DOHH2 (cell line): Measurements from ENCODE around the gene AP2M1.

ENCODE experiments used
- H3F3A ChIP-seq: fragments of 200-600 bp; sonication (generic), shearing (Covaris generic); 2 replicates; pipeline ENCODE4 v1.6.0; 2016; ENCODE audit warnings: antibody characterized with exemption, mild to moderate bottlenecking; ENCODE audit not compliant: control insufficient read depth, insufficient read depth
- H3K27ac ChIP-seq: fragments of 200-600 bp; sonication (generic); 2 replicates; pipeline ENCODE4 v1.5.1; 2014; ENCODE audit warnings: low read depth, mild to moderate bottlenecking, low read length, moderate library complexity
- H3K27me3 ChIP-seq: fragments of 200-600 bp; sonication (generic); 2 replicates; pipeline ENCODE4 v1.6.1; 2014; ENCODE audit warnings: mild to moderate bottlenecking, low read length, mixed read lengths; ENCODE audit not compliant: control insufficient read depth
- H3K36me3 ChIP-seq: fragments of 200-600 bp; sonication (generic); 2 replicates; pipeline ENCODE4 v1.6.1; 2014; ENCODE audit warnings: mild to moderate bottlenecking, low read length, moderate library complexity, mixed read lengths; ENCODE audit not compliant: control insufficient read depth
- H3K4me1 ChIP-seq: fragments of 200-600 bp; sonication (generic); 2 replicates; pipeline ENCODE4 v1.6.1; 2014; ENCODE audit warnings: mild to moderate bottlenecking, low read length, mixed read lengths; ENCODE audit not compliant: control insufficient read depth
- H3K4me2 ChIP-seq: fragments of 200-600 bp; sonication (generic); 2 replicates; pipeline ENCODE4 v1.6.0; 2014; ENCODE audit warnings: mild to moderate bottlenecking, low read length, moderate library complexity
- H3K4me3 ChIP-seq: fragments of 200-600 bp; sonication (generic); 2 replicates; pipeline ENCODE4 v1.5.1; 2014; ENCODE audit warnings: mild to moderate bottlenecking, low read length, mixed read lengths
- H3K79me2 ChIP-seq: fragments of 200-600 bp; sonication (generic); 2 replicates; pipeline ENCODE4 v1.6.1; 2014; ENCODE audit warnings: mild to moderate bottlenecking, low read length, mixed read lengths; ENCODE audit not compliant: control insufficient read depth
- H3K9me2 ChIP-seq: fragments of 200-600 bp; sonication (generic); replicated peaks from 2 replicates; pipeline ENCODE4 v1.6.1; 2014; ENCODE audit warnings: mild to moderate bottlenecking, low read length, mixed read lengths; ENCODE audit not compliant: control insufficient read depth
- H3K9me3 ChIP-seq: fragments of 200-600 bp; sonication (generic); 2 replicates; pipeline ENCODE4 v1.6.1; 2014; ENCODE audit warnings: antibody characterized with exemption, low read length, mixed read lengths; ENCODE audit not compliant: control insufficient read depth, insufficient read depth
- H4K20me1 ChIP-seq: fragments of 200-600 bp; sonication (generic); 2 replicates; pipeline ENCODE4 v1.6.0; 2014; ENCODE audit warnings: low read depth, mild to moderate bottlenecking, antibody characterized with exemption, low read length, moderate library complexity; ENCODE audit not compliant: control insufficient read depth, insufficient read depth
- CTCF ChIP-seq: fragments of 200-600 bp; sonication (generic); IDR thresholded peaks from one replicate; pipeline ENCODE4 v1.5.1; 2014; ENCODE audit warnings: antibody characterized with exemption, mild to moderate bottlenecking, low read depth, low read length; ENCODE audit not compliant: poor library complexity, severe bottlenecking
- EZH2phosphoT487 ChIP-seq: fragments of 200-600 bp; sonication (generic); IDR thresholded peaks from 2 replicates; pipeline ENCODE4 v1.6.1; 2017; ENCODE audit warnings: borderline replicate concordance, mild to moderate bottlenecking, antibody characterized with exemption, low read length, moderate library complexity, mixed read lengths

The AP2M1 gene

DNA sequence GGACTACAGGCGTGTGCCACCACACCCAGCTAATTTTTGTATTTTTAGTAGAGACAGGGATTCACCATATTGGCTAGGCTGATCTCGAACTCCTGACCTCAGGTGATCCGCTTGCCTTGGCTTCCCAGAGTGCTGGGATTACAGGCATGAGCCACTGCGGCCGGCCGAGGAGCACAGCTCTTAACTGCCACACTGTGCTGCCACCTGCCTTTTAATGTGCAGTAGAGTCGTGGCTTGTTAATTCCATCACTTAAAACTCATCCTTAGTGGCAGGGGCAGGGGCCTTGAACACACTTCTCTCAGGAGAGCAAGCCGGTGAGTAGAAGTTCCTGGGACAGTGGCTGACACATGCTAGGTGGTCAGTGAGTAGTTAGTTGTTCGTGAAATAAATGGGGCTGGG, 23.9 kb downstream of the AP2M1 start:
- H3K4me3 ChIP-seq, result no peak overlapping the region
- H3K4me2 ChIP-seq, result no peak overlapping the region
- no peaks in the 10 kb centered on the region for H3F3A ChIP-seq
- peaks cover 20% of the 10 kb centered on the region for H3K36me3 ChIP-seq
- H4K20me1 ChIP-seq, result no peaks in the 10 kb centered on the region
- no peak overlapping the region for H3K27ac ChIP-seq
- no peaks in the 10 kb centered on the region for H3K4me1 ChIP-seq
- no peaks in the 10 kb centered on the region for H3K79me2 ChIP-seq
- no peak for TF ChIP-seq CTCF
- no peak for TF ChIP-seq EZH2phosphoT487
- no peaks in the 10 kb centered on the region for H3K9me3 ChIP-seq
- no peaks in the 10 kb centered on the region for H3K9me2 ChIP-seq
- H3K27me3 ChIP-seq, result no peaks in the 10 kb centered on the region

- Histone ChIP-seq H3K79me2 (no peaks in the 10 kb centered on the region), H3F3A (no peaks in the 10 kb centered on the region), H3K9me2 (no peaks in the 10 kb centered on the region), H4K20me1 (no peaks in the 10 kb centered on the region), H3K36me3 (peaks cover 2% of the 10 kb centered on the region), H3K4me2 (no peak overlapping the region), H3K27ac (no peak overlapping the region), H3K4me1 (no peaks in the 10 kb centered on the region), H3K9me3 (no peaks in the 10 kb centered on the region), H3K27me3 (no peaks in the 10 kb centered on the region), H3K4me3 (no peak overlapping the region)
- TF ChIP-seq CTCF (no peak), EZH2phosphoT487 (no peak)
These were observed 26.2 kb downstream of the AP2M1 start for GRCh38 chr3:184200825-184201224.

DNA sequence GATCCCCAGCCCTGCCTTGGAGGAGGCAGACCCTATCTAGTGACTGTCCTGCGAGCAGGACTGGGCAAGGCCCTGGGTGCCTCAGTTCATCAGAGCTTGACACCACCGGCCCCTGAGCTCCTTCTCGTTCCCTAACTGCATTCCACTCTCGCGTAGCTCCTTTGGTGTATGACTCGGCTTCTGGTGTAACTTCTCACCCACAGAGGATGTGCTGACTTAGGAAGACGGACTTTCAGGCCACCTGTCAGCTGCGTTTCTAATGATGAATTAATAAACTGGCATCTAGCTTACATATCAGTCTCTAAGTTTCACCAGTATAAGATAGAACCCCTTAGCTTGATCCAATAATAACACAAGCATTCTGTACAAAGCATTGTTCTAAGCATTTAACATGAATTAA, 28.9 kb downstream of the AP2M1 start:
- Histone ChIP-seq H3K9me2 (no peaks in the 10 kb centered on the region), H3K4me1 (no peaks in the 10 kb centered on the region), H3K4me2 (no peak overlapping the region), H3K36me3 (no peaks in the 10 kb centered on the region), H4K20me1 (no peaks in the 10 kb centered on the region), H3F3A (no peaks in the 10 kb centered on the region), H3K9me3 (no peaks in the 10 kb centered on the region), H3K27ac (no peak overlapping the region), H3K4me3 (no peak overlapping the region), H3K27me3 (peaks cover 17% of the 10 kb centered on the region), H3K79me2 (no peaks in the 10 kb centered on the region)
- TF ChIP-seq EZH2phosphoT487 (no peak), CTCF (no peak)

DNA sequence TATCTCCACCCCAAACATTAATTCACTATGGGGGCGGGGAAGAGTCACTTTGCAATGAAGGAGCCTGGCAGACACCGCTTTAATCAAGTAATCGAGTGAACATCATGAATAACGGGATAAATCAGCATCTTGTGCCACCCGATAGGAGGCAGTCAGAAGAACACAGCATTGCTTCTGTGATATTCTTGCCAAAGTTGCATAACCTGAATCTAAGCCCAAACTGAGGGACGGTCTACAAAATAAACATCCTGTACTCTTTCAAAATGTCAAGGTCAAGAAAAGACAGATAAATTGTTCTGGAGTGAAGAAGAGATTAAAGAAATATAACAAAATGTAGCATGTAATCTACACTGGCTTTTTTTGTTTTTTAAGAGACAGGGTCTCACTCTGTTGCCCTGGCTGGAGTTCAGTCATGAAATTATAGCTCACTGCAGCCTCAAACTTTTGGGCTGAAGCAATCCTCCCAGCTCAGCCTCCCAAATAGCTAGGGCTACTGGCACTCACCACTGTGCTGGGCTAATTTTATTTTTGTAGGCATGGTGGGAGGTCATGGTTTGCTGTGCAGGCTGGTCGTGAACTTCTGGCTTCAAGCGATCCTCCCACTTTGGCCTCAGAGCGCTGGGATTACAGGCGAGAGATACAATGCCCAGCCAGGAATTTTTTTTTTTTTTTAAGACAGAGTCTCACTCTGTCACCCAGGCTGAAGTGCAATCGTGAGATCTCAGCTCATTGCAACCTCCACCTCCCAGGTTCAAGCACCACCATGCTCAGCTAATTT, 34.7 kb downstream of the AP2M1 start:
- Histone ChIP-seq H3K4me1 (no peaks in the 10 kb centered on the region), H3F3A (no peaks in the 10 kb centered on the region), H3K27me3 (peaks cover 22% of the 10 kb centered on the region), H3K4me2 (no peak overlapping the region), H3K27ac (no peak overlapping the region), H3K4me3 (no peak overlapping the region), H3K9me2 (no peaks in the 10 kb centered on the region), H3K9me3 (no peaks in the 10 kb centered on the region), H4K20me1 (no peaks in the 10 kb centered on the region), H3K79me2 (no peaks in the 10 kb centered on the region), H3K36me3 (no peaks in the 10 kb centered on the region)
- TF ChIP-seq CTCF, result no peak
- no peak for TF ChIP-seq EZH2phosphoT487
